Measurements from ENCODE around the gene TRIM15. TPM values are rescaled to one million over a fixed set of nuclear protein-coding genes. Genes with fewer than 3 reads are reported as not detected.

Gene TRIM15
- total RNA-seq, 3 donors from 2014 or later (not counting 1 experiment from before 2014, with no cell fraction given): not detected

DNA sequence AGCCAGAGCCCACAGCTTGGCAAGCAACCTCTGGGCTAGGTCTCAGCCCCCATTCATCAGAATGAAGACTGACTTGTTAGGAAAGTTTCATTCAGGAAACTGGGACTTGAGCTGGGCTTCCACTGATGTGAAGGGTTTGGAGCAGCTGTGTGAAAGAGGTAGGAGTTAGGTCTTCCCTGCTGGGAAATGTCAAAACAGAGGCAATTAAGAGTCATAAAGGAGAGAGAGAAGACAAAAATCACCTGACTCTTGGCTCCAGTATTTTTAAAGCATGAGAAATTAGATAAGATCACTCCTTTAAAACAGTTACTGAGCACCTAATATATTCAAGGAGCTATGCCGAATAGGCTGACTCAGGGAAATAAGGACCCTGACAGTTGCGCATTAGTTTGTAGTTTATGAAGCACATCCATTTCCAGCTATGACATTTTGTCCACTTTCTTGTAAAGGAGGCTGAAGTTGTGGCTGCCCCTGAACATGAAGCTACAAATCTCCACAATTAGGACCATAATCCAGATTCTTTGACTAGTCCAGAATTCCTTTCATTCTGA lies 31.3 kb upstream of the TRIM15 start:
- peaks cover 42 to 59% of the 10 kb centered on the region in 2 donors for H3K27me3 Mint-ChIP-seq (ENCODE audit: low read depth in 2 of 2)

DNA sequence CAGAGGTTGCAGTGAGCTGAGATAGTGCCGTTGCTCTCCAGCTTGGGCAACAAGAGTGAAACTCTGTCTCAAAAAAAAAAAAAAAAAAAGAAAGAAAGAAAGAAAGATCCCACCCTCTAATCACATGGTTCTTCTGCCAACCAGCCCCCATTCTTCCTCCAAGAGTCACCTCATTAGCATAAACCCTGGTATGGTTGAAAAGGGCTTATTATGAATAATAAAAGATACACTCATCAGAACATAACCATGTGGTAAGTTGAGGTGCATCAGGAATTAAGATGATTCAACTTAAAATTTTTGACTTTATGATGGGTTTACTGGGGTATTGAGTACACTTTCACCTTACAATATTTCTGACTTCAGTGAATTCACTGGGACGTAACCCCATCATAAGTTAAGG lies 28.2 kb upstream of the TRIM15 start:
- no peaks in the 10 kb centered on the region for H3K9me3 ChIP-seq (ENCODE audit: control insufficient read depth, insufficient read depth, low read length)
- WGBS (ENCODE audit: insufficient coverage): no CpG with 5 or more reads among the region's 2 CpGs
- ATAC-seq (no peak), DNase-seq (no peak)
- no peak overlapping the region for H3K27ac ChIP-seq (ENCODE audit: low read length)
- H3K36me3 ChIP-seq (ENCODE audit: control insufficient read depth, insufficient read depth, low read length): no peaks in the 10 kb centered on the region
- no peaks in the 10 kb centered on the region for H3K4me1 ChIP-seq (ENCODE audit: control insufficient read depth, insufficient read depth, low read length)
- Mint-ChIP-seq H3K4me3 (no peak overlapping the region), H3K36me3 (no peaks in the 10 kb centered on the region), H3K9me3 (no peaks in the 10 kb centered on the region), H3K4me1 (peaks cover 5 to 7% of the 10 kb centered on the region in 2 donors), H3K27me3 (ENCODE audit: low read depth in 2 of 2) (peaks cover 16 to 43% of the 10 kb centered on the region in 2 donors), H3K27ac (no peak overlapping the region)
- intact Hi-C loops (cut with micrococcal nuclease): no loop called here
- no peak overlapping the region for H3K4me3 ChIP-seq (ENCODE audit: low read length)
- peaks cover 8% of the 10 kb centered on the region for H3K27me3 ChIP-seq (ENCODE audit: control insufficient read depth, insufficient read depth, low read length)
- TF ChIP-seq CTCF (IDR thresholded peaks at IDR 0.05): no peak

More for the DNA sequence above, 31.3 kb upstream of the TRIM15 start:
- Mint-ChIP-seq H3K4me1 (peaks cover 5 to 7% of the 10 kb centered on the region in 2 donors), H3K4me3 (no peak overlapping the region), H3K9me3 (no peaks in the 10 kb centered on the region), H3K27ac (no peak overlapping the region), H3K36me3 (no peaks in the 10 kb centered on the region)
- H3K4me1 ChIP-seq (ENCODE audit: control insufficient read depth, insufficient read depth, low read length): peaks cover 4% of the 10 kb centered on the region
- ATAC-seq: no peak
- H3K27me3 ChIP-seq (ENCODE audit: control insufficient read depth, insufficient read depth, low read length): peaks cover 26% of the 10 kb centered on the region
- H3K4me3 ChIP-seq (ENCODE audit: low read length): no peak overlapping the region
- TF ChIP-seq CTCF (IDR thresholded peaks at IDR 0.05): no peak
- intact Hi-C loops (cut with micrococcal nuclease): loop anchor here (1.0 to 2.0 kb wide), 2 partner anchors 29 to 283 kb away; no protein-coding TSS in a partner anchor
- H3K36me3 ChIP-seq (ENCODE audit: control insufficient read depth, insufficient read depth, low read length): no peaks in the 10 kb centered on the region
- DNase-seq: no peak
- no peaks in the 10 kb centered on the region for H3K9me3 ChIP-seq (ENCODE audit: control insufficient read depth, insufficient read depth, low read length)
- no peak overlapping the region for H3K27ac ChIP-seq (ENCODE audit: low read length)
- 70% methylated on average over 2 of the region's 2 CpGs for WGBS (ENCODE audit: insufficient coverage)

GRCh38 chr6:30135757-30136156 lies 27.6 kb upstream of the TRIM15 start, which contains the start of gene TRIM40:
TSS of gene TRIM40 (plus strand) at chr6:30136140. CDS start at chr6:30137037, 897 bp downstream.
- H3K4me3 ChIP-seq (ENCODE audit: low read length): no peak within 1 kb of the TSS
- Mint-ChIP-seq H3K9me3 (no peaks in the 10 kb centered on the region), H3K27ac (no peak within 1 kb of the TSS), H3K4me3 (no peak within 1 kb of the TSS), H3K27me3 (ENCODE audit: low read depth in 2 of 2) (peaks cover 17 to 43% of the 10 kb centered on the region in 2 donors), H3K4me1 (peaks cover 4 to 5% of the 10 kb centered on the region in 2 donors), H3K36me3 (no peaks in the 10 kb centered on the region)
- peaks cover 8% of the 10 kb centered on the region for H3K27me3 ChIP-seq (ENCODE audit: control insufficient read depth, insufficient read depth, low read length)
- intact Hi-C loops (cut with micrococcal nuclease): no loop called here
- no peaks in the 10 kb centered on the region for H3K4me1 ChIP-seq (ENCODE audit: control insufficient read depth, insufficient read depth, low read length)
- H3K36me3 ChIP-seq (ENCODE audit: control insufficient read depth, insufficient read depth, low read length): no peaks in the 10 kb centered on the region
- no peaks in the 10 kb centered on the region for H3K9me3 ChIP-seq (ENCODE audit: control insufficient read depth, insufficient read depth, low read length)
- H3K27ac ChIP-seq (ENCODE audit: low read length): no peak within 1 kb of the TSS
- DNase-seq: no peak
- TF ChIP-seq CTCF (IDR thresholded peaks at IDR 0.05): no peak
- ATAC-seq: no peak
- 87% methylated on average over 4 of the region's 4 CpGs for WGBS (ENCODE audit: insufficient coverage)

Measured in natural killer cell (primary cell).